Measurements from ENCODE around the gene LRRC4C.

GRCh38 chr11:41247621-41248020 is 211.8 kb downstream of the LRRC4C start:
- TF ChIP-seq CTCF (IDR thresholded peaks at IDR 0.05) (no peak), JUN (CRISPR knock-in tag; IDR thresholded peaks at IDR 0.05) (no peak), TCF7 (CRISPR knock-in tag; IDR thresholded peaks at IDR 0.05; ENCODE audit: low read depth) (no peak), JAZF1 (CRISPR knock-in tag; IDR thresholded peaks at IDR 0.05) (no peak), FOXK1 (CRISPR knock-in tag; IDR thresholded peaks at IDR 0.05) (no peak), NFATC4 (CRISPR knock-in tag; IDR thresholded peaks at IDR 0.05) (no peak), ESRRA (CRISPR knock-in tag; IDR thresholded peaks at IDR 0.05; ENCODE audit: borderline replicate concordance) (no peak), IRF2 (CRISPR knock-in tag; IDR thresholded peaks at IDR 0.05; ENCODE audit: borderline replicate concordance, low read depth) (no peak), STAT6 (CRISPR knock-in tag; conservative IDR thresholded peaks at IDR 0.05; ENCODE audit: low read depth) (no peak)
